ENCODE measurements around the gene POT1.

GRCh38 chr7:124959676-124960075 is 30.1 kb upstream of the POT1 start:
- TF ChIP-seq, protein P1, sequence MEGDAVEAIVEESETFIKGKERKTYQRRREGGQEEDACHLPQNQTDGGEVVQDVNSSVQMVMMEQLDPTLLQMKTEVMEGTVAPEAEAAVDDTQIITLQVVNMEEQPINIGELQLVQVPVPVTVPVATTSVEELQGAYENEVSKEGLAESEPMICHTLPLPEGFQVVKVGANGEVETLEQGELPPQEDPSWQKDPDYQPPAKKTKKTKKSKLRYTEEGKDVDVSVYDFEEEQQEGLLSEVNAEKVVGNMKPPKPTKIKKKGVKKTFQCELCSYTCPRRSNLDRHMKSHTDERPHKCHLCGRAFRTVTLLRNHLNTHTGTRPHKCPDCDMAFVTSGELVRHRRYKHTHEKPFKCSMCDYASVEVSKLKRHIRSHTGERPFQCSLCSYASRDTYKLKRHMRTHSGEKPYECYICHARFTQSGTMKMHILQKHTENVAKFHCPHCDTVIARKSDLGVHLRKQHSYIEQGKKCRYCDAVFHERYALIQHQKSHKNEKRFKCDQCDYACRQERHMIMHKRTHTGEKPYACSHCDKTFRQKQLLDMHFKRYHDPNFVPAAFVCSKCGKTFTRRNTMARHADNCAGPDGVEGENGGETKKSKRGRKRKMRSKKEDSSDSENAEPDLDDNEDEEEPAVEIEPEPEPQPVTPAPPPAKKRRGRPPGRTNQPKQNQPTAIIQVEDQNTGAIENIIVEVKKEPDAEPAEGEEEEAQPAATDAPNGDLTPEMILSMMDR (conservative IDR thresholded peaks at IDR 0.05; ENCODE audit: low read depth, low read length), result no peak
- TF ChIP-seq EZH2 (IDR thresholded peaks at IDR 0.05; ENCODE audit: borderline replicate concordance, low read depth, low read length, poor library complexity, severe bottlenecking), result no peak
